IMR-90 (cell line): ENCODE measurements around the gene SYTL3.

Experiments used
- BHLHE40 ChIP-seq: fragments of 150-350 bp; IDR thresholded peaks from 2 replicates; pipeline ENCODE4 v1.6.1; 2016; ENCODE audit warnings: mild to moderate bottlenecking, low read depth, low read length
- CTCF ChIP-seq: conservative IDR thresholded peaks from 2 replicates; pipeline ENCODE4 v1.5.1; 2012; ENCODE audit warnings: mild to moderate bottlenecking, low read depth, low read length, improper control_type of control experiment
- FOS ChIP-seq: fragments of 150-350 bp; IDR thresholded peaks from 2 replicates; pipeline ENCODE4 v1.6.1; 2016; ENCODE audit warnings: low read depth, low read length
- MXI1 ChIP-seq: IDR thresholded peaks from 2 replicates; pipeline ENCODE4 v1.6.1; 2012; ENCODE audit warnings: low read depth, mild to moderate bottlenecking, low read length, moderate library complexity, borderline replicate concordance
- POLR2A ChIP-seq: IDR thresholded peaks from 2 replicates; pipeline ENCODE4 v1.6.1; 2012; ENCODE audit warnings: mild to moderate bottlenecking, low read depth, low read length
- RAD21 ChIP-seq: IDR thresholded peaks from 2 replicates; pipeline ENCODE4 v1.6.1; 2012; ENCODE audit warnings: low read length, improper control_type of control experiment
- RCOR1 ChIP-seq: IDR thresholded peaks from 2 replicates; pipeline ENCODE4 v1.6.1; 2012; ENCODE audit warnings: mild to moderate bottlenecking, low read length, improper control_type of control experiment; ENCODE audit not compliant: insufficient replicate concordance
- TF ChIP-seq, protein P1 (sequence below): fragments of 150-350 bp; IDR thresholded peaks from 2 replicates; pipeline ENCODE4 v1.6.1; 2017; ENCODE audit warnings: mild to moderate bottlenecking, antibody characterized with exemption, low read length, low read depth

DNA sequence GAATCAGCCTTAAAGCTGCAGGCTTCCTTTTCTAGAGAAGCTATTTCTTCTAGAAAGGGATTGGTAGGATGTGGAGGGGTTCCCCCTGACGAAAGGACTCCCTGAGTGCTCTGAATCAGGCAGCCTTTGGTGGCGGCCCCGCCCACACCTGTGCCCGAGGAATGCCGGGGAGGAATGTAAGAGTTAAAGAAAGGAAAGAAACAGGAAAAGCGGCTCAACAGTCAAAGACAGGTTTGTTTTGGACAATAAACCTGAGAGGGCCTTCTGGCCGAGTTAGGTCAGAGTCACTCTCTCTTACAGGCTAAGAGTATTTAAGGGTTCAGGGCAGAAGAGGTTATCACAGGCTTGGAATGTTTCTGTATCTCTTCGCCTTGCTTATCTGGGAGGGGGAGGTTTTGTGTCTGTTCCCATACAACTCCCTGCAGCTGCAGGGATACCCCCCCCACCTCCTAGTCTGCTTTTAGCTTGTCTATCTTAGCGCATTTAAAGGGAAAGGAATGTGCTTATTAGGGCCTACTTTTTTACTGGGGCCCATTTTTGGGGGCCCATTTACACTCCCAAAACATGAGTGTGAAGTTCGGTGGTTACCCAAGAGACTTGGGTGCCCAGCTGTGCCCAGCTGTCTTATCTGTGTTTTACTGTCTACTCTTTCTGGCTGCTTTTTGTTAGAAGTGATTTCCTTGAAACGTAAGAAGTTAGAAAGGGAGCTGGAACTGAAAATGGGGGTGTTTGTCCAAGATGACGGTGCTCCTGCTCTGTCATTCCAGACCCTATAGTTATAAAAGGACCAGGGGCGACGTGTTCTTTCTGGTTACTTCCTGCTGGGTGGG is 38.1 kb upstream of the SYTL3 start:
- TF ChIP-seq CTCF, result no peak
- no peak for TF ChIP-seq POLR2A
- TF ChIP-seq FOS, result no peak
- no peak for TF ChIP-seq RAD21
- TF ChIP-seq, protein P1, sequence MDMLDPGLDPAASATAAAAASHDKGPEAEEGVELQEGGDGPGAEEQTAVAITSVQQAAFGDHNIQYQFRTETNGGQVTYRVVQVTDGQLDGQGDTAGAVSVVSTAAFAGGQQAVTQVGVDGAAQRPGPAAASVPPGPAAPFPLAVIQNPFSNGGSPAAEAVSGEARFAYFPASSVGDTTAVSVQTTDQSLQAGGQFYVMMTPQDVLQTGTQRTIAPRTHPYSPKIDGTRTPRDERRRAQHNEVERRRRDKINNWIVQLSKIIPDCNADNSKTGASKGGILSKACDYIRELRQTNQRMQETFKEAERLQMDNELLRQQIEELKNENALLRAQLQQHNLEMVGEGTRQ, result no peak
- TF ChIP-seq MXI1, result no peak
- TF ChIP-seq RCOR1, result no peak
- TF ChIP-seq BHLHE40, result no peak
